HG02981 (cell line): ENCODE data around the gene FSTL4.
"Not testable (repeated sequence)": the region's sequence is repeated elsewhere in the genome, so short reads cannot be mapped to it uniquely, and the experiment has no call there.

Experiments used
- ATAC-seq: cut with Tn5 transposase; IDR thresholded peaks from one replicate; pipeline ENCODE4 v1.9.1; 2021; ENCODE audit warnings: mild to moderate bottlenecking, moderate library complexity; ENCODE audit not compliant: unreplicated experiment

Gene FSTL4

DNA sequence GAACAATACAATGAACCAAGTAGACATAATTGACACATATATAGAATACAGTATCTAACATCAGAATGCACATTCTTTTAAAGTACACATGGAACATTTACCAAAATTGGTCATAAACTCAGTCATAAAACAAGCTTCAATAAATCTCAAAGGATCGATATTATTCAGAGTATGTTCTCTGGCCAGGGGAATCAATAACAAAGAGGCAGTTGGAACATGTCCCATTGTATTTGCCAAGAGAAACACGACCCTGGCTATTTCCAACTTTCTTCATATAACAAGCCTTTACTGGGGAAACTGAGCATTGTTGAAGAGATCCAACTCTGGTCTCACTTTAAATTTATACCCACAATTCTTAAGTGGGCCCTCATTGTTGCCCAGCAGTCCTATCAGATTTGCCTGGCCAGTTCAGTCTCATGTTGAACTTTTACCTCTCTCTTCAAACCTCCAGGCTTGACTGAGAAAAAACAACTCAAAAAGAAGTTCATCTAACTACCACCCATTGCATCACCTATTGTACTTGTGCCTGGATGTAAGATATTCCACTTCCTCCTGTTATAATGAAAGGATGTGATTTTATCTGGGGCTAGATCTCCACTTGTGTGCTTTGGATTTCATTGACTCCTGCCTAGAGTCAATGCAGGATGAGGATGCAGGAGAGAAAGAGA, 398.1 kb downstream of the FSTL4 start:
- ATAC-seq, result no peak

DNA sequence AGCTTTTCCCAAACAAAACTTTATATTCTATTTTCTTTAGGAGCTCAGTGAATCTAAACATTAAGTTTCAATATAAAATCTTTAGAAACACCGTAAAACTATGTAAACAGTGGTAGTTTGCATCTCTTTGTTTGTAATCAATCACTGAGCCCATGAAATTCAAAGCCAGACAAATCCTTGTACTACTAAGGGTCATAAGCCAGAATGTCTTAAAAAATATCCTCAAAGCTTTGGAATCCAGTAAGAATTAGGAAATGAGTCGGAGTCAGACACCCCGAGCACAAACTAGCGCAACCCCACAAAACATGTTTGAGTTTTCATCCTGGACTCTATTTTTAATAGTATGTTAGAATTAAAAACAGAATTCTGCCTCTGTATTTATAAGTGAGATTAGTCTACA, 406.7 kb downstream of the FSTL4 start:
- ATAC-seq, result no peak

DNA sequence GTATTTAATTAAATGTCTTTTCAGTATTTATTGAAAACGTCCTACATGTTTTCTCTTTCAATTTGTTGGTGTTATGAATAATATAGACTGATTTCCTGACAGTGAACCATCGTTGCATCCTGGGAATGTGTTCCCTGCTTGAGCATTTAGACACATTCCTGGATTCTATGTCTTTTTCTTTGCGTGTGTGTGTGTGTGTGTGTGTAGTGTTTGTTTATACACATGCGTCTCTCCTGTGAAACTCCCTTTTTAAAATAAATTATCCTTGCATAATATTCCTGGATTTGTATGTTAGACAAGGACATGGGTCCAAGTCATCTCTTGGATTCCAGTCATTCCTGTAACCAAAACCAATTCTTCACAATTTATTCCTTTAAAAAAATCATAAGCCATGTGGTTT, 407.1 kb downstream of the FSTL4 start:
- ATAC-seq, result no peak

DNA sequence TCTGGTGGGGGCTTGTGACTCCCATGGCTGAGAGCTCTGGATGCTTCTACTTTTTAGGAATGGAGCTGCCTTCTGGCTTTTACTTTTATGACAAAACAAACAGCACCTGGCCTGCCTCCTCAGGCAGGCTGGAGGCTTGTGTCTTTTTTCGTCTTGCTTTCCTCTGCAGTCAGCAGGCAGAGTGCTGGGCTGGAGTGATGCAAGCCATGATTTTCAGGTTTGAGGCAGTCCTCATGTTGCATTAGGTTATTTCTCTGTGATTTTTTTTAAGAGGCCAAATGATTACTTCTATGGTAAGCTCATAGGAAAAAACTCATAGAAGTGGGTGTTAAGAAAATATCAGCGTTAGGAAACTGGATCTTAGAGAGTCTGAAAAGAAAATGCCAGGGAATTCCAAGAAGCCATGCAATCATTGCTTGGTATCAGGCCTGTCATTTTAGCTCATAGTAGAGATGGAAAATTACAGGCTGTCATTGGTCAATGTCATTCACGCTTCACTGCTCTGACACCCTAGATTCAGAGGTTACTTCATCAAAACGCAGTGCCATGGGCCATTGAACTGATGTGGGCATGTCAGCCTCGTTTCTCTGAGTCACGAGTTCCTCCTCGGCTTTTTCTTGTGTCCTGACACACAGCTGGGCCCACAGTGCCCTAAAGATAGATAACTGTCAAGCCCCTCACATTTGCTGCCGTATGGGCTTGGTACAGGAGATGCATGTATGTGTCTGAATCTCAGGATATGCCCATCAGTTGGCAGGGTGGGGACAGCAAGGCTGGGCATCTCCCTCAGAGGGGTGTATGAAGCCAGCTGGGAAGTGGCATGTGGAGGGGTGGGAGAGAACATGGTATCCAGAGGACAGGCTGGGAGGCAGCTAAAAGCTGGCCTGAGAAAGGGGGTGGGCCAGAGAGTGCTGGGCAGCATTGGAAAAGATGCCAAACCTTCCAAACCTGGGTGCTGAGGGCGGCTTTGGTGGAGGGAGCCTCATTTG, 408.7 kb downstream of the FSTL4 start:
- no peak for ATAC-seq

GRCh38 chr5:133202066-133202665, 410.2 kb downstream of the FSTL4 start:
- ATAC-seq, result no peak

DNA sequence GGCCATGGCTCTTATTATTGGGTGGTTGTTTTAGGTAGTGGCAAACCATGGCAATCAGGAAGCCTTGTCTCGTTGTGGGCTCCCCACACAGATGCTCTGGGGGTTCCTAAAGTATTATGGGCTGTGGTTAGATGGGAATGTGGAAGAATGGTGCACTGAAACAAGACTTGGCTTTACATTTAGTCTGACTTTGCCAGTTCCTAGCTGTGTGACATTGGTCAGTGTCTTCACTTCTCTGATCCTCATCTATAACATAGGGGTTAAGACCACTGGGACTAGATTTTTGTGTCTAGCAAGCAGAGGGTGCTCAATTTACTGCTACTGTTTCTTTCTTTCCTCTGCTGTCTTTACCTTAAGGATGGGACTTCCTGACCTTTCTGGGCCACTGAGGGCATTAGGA, 411.0 kb downstream of the FSTL4 start:
- ATAC-seq, result no peak

- ATAC-seq, result no peak
These were observed 412.1 kb downstream of the FSTL4 start for GRCh38 chr5:133200256-133200655.

GRCh38 chr5:133199417-133200178, 412.7 kb downstream of the FSTL4 start:
- no peak for ATAC-seq

DNA sequence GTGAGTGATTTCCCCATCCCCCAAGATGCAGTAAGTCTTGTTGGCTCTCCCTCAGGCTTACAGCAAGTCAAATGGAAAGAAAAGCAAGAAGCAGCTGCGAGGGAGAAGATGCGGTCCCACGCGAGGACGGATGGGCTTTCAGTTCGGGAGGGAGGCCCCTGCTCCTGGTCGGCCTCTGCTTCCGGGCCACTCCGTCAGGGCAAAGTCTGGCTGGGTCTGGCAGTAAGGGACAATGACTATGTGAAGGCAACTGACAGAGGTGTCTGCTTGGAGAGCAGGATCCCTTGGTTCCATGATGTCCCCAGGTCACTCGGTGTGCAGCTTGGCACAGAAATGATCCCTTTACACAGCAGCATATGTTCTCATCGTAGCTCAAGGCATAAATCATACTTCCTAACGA, 413.8 kb downstream of the FSTL4 start:
- ATAC-seq, result no peak

- ATAC-seq, result no peak
These were observed 415.8 kb downstream of the FSTL4 start for GRCh38 chr5:133196441-133197085.

GRCh38 chr5:133195250-133195649, 417.1 kb downstream of the FSTL4 start:
- ATAC-seq, result no peak

- no peak for ATAC-seq
These were observed 418.5 kb downstream of the FSTL4 start for GRCh38 chr5:133193794-133194193.

DNA sequence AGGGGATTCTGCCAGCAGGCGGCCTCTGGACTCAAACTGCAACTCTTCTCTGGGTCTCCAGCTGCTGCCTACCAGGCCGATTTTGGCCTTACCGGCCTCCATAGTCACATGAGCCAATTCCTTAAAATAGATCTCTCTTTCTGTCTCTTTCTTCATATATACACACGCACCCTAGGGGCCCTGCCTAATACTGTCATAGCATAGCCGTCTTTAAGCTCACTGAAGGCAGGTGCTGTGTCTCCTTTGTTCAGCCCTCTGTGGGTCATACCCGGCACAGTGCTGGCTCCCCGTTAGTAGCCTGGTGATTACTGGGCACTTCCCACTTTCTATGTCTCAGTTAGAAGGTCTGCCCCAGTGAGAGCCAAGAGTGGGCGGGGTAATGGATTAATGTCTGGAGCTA, 419.6 kb downstream of the FSTL4 start:
- ATAC-seq, result no peak

- no peak for ATAC-seq
These were observed 422.5 kb downstream of the FSTL4 start for GRCh38 chr5:133189881-133190280.

- no peak for ATAC-seq
These were observed 432.9 kb downstream of the FSTL4 start for GRCh38 chr5:133179405-133179804.

GRCh38 chr5:133170756-133171387, 441.5 kb downstream of the FSTL4 start:
- not testable (repeated sequence) for ATAC-seq

GRCh38 chr5:133164759-133165158, 447.6 kb downstream of the FSTL4 start:
- ATAC-seq, result no peak

- no peak for ATAC-seq
These were observed 448.5 kb downstream of the FSTL4 start for GRCh38 chr5:133163839-133164238.

DNA sequence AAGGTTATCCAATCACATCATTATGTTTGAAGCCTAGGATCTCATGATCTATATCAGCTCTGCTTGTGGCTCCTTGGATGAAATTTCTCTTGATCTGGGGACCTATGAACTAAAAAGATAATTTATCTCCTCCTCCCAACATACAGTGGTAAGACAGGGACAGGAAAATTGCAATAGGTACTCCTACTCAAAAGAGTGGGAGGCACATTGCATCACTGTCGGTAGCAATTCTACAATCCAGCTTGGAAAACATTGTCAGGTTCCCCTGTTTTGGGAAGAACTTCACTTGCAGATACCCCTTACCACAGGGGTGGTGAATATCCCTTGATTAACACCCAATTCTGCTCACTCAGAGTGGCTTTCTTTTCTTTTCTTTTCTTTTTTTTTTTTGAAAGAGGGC, 452.8 kb downstream of the FSTL4 start:
- ATAC-seq, result no peak
